ENCODE measurements around the gene OXSR1.

DNA sequence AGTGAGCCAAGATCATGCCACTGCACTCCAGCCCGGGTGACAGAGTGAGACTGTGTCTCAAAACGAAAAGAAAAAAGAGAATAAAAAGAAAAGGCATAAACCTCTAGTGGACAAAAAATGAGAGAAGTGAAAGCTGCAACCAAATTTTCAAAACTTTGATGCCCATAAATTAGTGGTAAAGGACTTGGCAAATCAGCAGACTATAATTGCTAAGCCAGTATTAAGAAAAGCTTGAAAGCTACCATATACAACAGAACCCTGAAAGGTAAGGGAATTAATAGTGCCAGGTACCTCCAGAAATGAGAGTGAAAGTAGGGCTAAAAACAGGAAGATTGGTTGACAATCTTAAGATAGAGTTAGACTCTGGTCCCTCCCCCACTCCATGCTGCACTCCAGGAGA is 67.4 kb downstream of the OXSR1 start:
- TF ChIP-seq, protein P1, sequence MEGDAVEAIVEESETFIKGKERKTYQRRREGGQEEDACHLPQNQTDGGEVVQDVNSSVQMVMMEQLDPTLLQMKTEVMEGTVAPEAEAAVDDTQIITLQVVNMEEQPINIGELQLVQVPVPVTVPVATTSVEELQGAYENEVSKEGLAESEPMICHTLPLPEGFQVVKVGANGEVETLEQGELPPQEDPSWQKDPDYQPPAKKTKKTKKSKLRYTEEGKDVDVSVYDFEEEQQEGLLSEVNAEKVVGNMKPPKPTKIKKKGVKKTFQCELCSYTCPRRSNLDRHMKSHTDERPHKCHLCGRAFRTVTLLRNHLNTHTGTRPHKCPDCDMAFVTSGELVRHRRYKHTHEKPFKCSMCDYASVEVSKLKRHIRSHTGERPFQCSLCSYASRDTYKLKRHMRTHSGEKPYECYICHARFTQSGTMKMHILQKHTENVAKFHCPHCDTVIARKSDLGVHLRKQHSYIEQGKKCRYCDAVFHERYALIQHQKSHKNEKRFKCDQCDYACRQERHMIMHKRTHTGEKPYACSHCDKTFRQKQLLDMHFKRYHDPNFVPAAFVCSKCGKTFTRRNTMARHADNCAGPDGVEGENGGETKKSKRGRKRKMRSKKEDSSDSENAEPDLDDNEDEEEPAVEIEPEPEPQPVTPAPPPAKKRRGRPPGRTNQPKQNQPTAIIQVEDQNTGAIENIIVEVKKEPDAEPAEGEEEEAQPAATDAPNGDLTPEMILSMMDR (IDR thresholded peaks at IDR 0.05) = no peak
- TF ChIP-seq POLR2A (IDR thresholded peaks at IDR 0.05) = no peak
- TF ChIP-seq EP300 (IDR thresholded peaks at IDR 0.05) = no peak
